Daoy (cell line): Measurements from ENCODE around the gene PLEKHF1. TPM values are rescaled to one million over a fixed set of nuclear protein-coding genes. Genes with fewer than 3 reads are reported as not detected.

Source experiments
- DNase-seq: peaks from one replicate; pipeline ENCODE4 v3.0.0-alpha.2; 2015; ENCODE audit warnings: low read depth
- total RNA-seq: library from RNA; depleted of rRNA; stranded (reverse); fragments of >200 nt; shearing (Covaris generic); gene quantifications from 2 replicates; pipeline ENCODE4 v1.2.3, GENCODE V29; 2014

Gene PLEKHF1
- total RNA-seq, 1 experiment from 2014 or later = 9.2 TPM

GRCh38 chr19:29678484-29679106 lies 13.3 kb downstream of the PLEKHF1 start:
- DNase-seq = no peak

GRCh38 chr19:29679598-29680210 lies 14.4 kb downstream of the PLEKHF1 start:
- DNase-seq = no peak

- peak; percentile 78 for DNase-seq
These were observed 15.2 kb downstream of the PLEKHF1 start for GRCh38 chr19:29680447-29680846.

GRCh38 chr19:29680937-29681336 lies 15.7 kb downstream of the PLEKHF1 start:
- DNase-seq = no peak

- no peak for DNase-seq
These were observed 16.4 kb downstream of the PLEKHF1 start for GRCh38 chr19:29681422-29682235.

- no peak for DNase-seq
These were observed 17.1 kb downstream of the PLEKHF1 start for GRCh38 chr19:29682236-29682895.

- DNase-seq = peak; percentile 54
These were observed 17.7 kb downstream of the PLEKHF1 start for GRCh38 chr19:29683009-29683408.

GRCh38 chr19:29685326-29685725 lies 20.1 kb downstream of the PLEKHF1 start:
- DNase-seq = peak; percentile 48

- DNase-seq = no peak
These were observed 21.1 kb downstream of the PLEKHF1 start for GRCh38 chr19:29686285-29686805.

GRCh38 chr19:29687244-29687896 lies 22.1 kb downstream of the PLEKHF1 start:
- peak; percentile 92 for DNase-seq

GRCh38 chr19:29687897-29688728 lies 22.9 kb downstream of the PLEKHF1 start:
- no peak for DNase-seq

- DNase-seq = peak; percentile 67
These were observed 25.6 kb downstream of the PLEKHF1 start for GRCh38 chr19:29690842-29691241.

GRCh38 chr19:29694161-29694560 lies 28.9 kb downstream of the PLEKHF1 start:
- DNase-seq = no peak

GRCh38 chr19:29694669-29695627 lies 29.7 kb downstream of the PLEKHF1 start:
- peak; percentile 70 for DNase-seq

- no peak for DNase-seq
These were observed 30.7 kb downstream of the PLEKHF1 start for GRCh38 chr19:29695765-29696564.

- DNase-seq = no peak
These were observed 31.2 kb downstream of the PLEKHF1 start for GRCh38 chr19:29696565-29696846.

- no peak for DNase-seq
These were observed 32.4 kb downstream of the PLEKHF1 start for GRCh38 chr19:29697523-29698261.

GRCh38 chr19:29699861-29700260 lies 34.6 kb downstream of the PLEKHF1 start:
- no peak for DNase-seq
